CD4-positive, alpha-beta T cell (primary cell): ENCODE measurements around the gene MNT. TPM values are rescaled to one million over a fixed set of nuclear protein-coding genes. Genes with fewer than 3 reads are reported as not detected.

ENCODE experiments used
- ATAC-seq: fragments of 200-7000 bp; cut with Tn5 transposase; one replicate; pipeline ENCODE4 v1.10.0; 2022; ENCODE audit warnings: mild to moderate bottlenecking; ENCODE audit not compliant: poor library complexity
- CTCF ChIA-PET: fragments of 350-600 bp; sonication (Branson Sonifier 250); formaldehyde crosslinking; loops from one replicate; lab custom pipeline; 2021; ENCODE audit warnings: antibody characterized with exemption, inconsistent platforms; lab: Charles Lee
- POLR2A ChIA-PET: fragments of 350-600 bp; sonication (Branson Sonifier 250); formaldehyde crosslinking; loops from one replicate; lab custom pipeline; 2021; ENCODE audit warnings: antibody characterized with exemption, inconsistent platforms; lab: Charles Lee
- DNase-seq, 14 experiments: peaks; one replicate each; pipeline ENCODE4 v3.0.0-alpha.2; 2013 to 2020; ENCODE audit warnings: mixed read lengths in 2 of 14
- H3K27ac ChIP-seq, 2 donors: one replicate each; pipeline versions ENCODE4 v1.5.1 to v1.7.0; 2013; ENCODE audit warnings: low read length in 2 of 2, low read depth in 1 of 2, mild to moderate bottlenecking in 1 of 2
- H3K27me3 ChIP-seq, 2 experiments: 1 replicate in 1 of 2; 2 replicates in 1 of 2; pipeline versions ENCODE4 v1.6.1 to v1.7.0; 2013; ENCODE audit warnings: low read length in 2 of 2, control low read depth in 1 of 2, mild to moderate bottlenecking in 1 of 2, moderate library complexity in 1 of 2; ENCODE audit not compliant: insufficient read depth in 2 of 2, control insufficient read depth in 1 of 2
- H3K36me3 ChIP-seq: one replicate; pipeline ENCODE4 v1.6.1; 2013; ENCODE audit warnings: low read length, control low read depth; ENCODE audit not compliant: insufficient read depth
- H3K4me1 ChIP-seq: one replicate; pipeline ENCODE4 v1.6.1; 2013; ENCODE audit warnings: low read length, control low read depth; ENCODE audit not compliant: insufficient read depth
- H3K4me3 ChIP-seq: one replicate; pipeline ENCODE4 v1.5.1; 2013; ENCODE audit warnings: mild to moderate bottlenecking, low read length, moderate library complexity
- H3K9me3 ChIP-seq, 2 experiments: 1 replicate in 1 of 2; 2 replicates in 1 of 2; pipeline versions ENCODE4 v1.6.1 to v1.7.0; 2013; ENCODE audit warnings: low read length in 2 of 2, mild to moderate bottlenecking in 2 of 2, control low read depth in 1 of 2, moderate library complexity in 1 of 2; ENCODE audit not compliant: control insufficient read depth in 1 of 2, insufficient read depth in 1 of 2
- H3K27ac Mint-ChIP-seq: one replicate; pipeline ENCODE4 v1.8.0; 2020; ENCODE audit warnings: mixed read lengths
- H3K27me3 Mint-ChIP-seq: one replicate; pipeline ENCODE4 v1.8.0; 2021; ENCODE audit warnings: mixed read lengths
- H3K36me3 Mint-ChIP-seq: one replicate; pipeline ENCODE4 v1.8.0; 2021; ENCODE audit warnings: low read depth, mixed read lengths
- H3K4me1 Mint-ChIP-seq: one replicate; pipeline ENCODE4 v1.8.0; 2021; ENCODE audit warnings: low read depth, mixed read lengths
- H3K4me3 Mint-ChIP-seq: one replicate; pipeline ENCODE4 v1.8.0; 2020; ENCODE audit warnings: mild to moderate bottlenecking, mixed read lengths
- H3K9me3 Mint-ChIP-seq: one replicate; pipeline ENCODE4 v1.8.0; 2020; ENCODE audit warnings: mixed read lengths
- CTCF ChIP-seq: fragments of 200-600 bp; IDR thresholded peaks from one replicate; pipeline ENCODE4 v1.8.0; 2022; ENCODE audit warnings: antibody characterized with exemption, mild to moderate bottlenecking
- intact Hi-C, 2 experiments: fragments of 100-400 bp; cut with DNase I in 1 of 2; cut with micrococcal nuclease in 1 of 2; formaldehyde crosslinking; loops; one replicate each; pipeline versions ENCODE4 v1.15.1 to v1.9.0; 2023 to 2025; cut with DNase I, micrococcal nuclease
- total RNA-seq, 174 experiments: library from RNA in 2 of 174; stranded (reverse) in 2 of 174; gene quantifications; one replicate each; pipeline ENCODE4 v1.2.3 and lab custom pipeline; 2021 to 2026

The MNT gene
- total RNA-seq, 2 experiments from 2014 or later: 111 to 118 TPM

GRCh38 chr17:2406903-2407790 lies 6.3 kb upstream of the MNT start:
- Histone ChIP-seq H3K9me3 (no peaks in the 10 kb centered on the region), H3K4me1 (peaks cover 9% of the 10 kb centered on the region), H3K27ac (no peak overlapping the region), H3K27me3 (no peaks in the 10 kb centered on the region), H3K4me3 (no peak overlapping the region), H3K36me3 (no peaks in the 10 kb centered on the region)
- ChIA-PET POLR2A (interaction anchor here (0.6 to 1.2 kb wide), 2 partner anchors 9 to 28 kb away, joined by 3 to 6 read pairs; no protein-coding TSS in a partner anchor), CTCF (interaction anchor here (1.2 to 3.8 kb wide), 2 partner anchors 9 to 24 kb away, joined by 4 to 20 read pairs; no protein-coding TSS in a partner anchor)
- Mint-ChIP-seq H3K27ac (no peak overlapping the region), H3K4me3 (no peak overlapping the region), H3K9me3 (no peaks in the 10 kb centered on the region), H3K4me1 (peaks cover 11% of the 10 kb centered on the region), H3K27me3 (no peaks in the 10 kb centered on the region), H3K36me3 (peaks cover 17% of the 10 kb centered on the region)
- ATAC-seq (no peak), DNase-seq (no peak)
- no peak for TF ChIP-seq CTCF
- intact Hi-C loops: no loop called here

GRCh38 chr17:2406271-2406902 lies 5.5 kb upstream of the MNT start:
- ChIA-PET CTCF (interaction anchor here (0.8 to 3.8 kb wide), 2 partner anchors 10 to 23 kb away, joined by 3 to 20 read pairs; no protein-coding TSS in a partner anchor), POLR2A (interaction anchor here (1.2 kb wide), 1 partner anchor 10 kb away, joined by 6 read pairs; no protein-coding TSS in a partner anchor)
- no peaks in the 10 kb centered on the region for H3K9me3 Mint-ChIP-seq
- peaks cover 20% of the 10 kb centered on the region for H3K36me3 Mint-ChIP-seq
- no peak for TF ChIP-seq CTCF
- no peaks in the 10 kb centered on the region for H3K27me3 Mint-ChIP-seq
- Histone ChIP-seq H3K9me3 (no peaks in the 10 kb centered on the region), H3K27ac (no peak overlapping the region), H3K4me1 (peaks cover 14% of the 10 kb centered on the region), H3K27me3 (no peaks in the 10 kb centered on the region), H3K36me3 (no peaks in the 10 kb centered on the region), H3K4me3 (no peak overlapping the region)
- peaks cover 15% of the 10 kb centered on the region for H3K4me1 Mint-ChIP-seq
- ATAC-seq (no peak), DNase-seq (no peak)
- H3K4me3 Mint-ChIP-seq: no peak overlapping the region
- H3K27ac Mint-ChIP-seq: no peak overlapping the region
- intact Hi-C loops: no loop called here

- no peaks in the 10 kb centered on the region for H3K36me3 ChIP-seq
- no peaks in the 10 kb centered on the region for H3K9me3 ChIP-seq
- peaks cover 17% of the 10 kb centered on the region for H3K4me1 ChIP-seq
- no peak for DNase-seq
- H3K27ac Mint-ChIP-seq: no peak overlapping the region
- ChIA-PET CTCF (interaction anchor here (0.8 to 7.8 kb wide), 3 partner anchors 11 to 23 kb away, joined by 5 to 52 read pairs (median 20); no protein-coding TSS in a partner anchor), POLR2A (interaction anchor here (1.6 to 6.5 kb wide), 2 partner anchors 13 to 23 kb away, joined by 6 to 69 read pairs; no protein-coding TSS in a partner anchor)
- H3K27me3 Mint-ChIP-seq: no peaks in the 10 kb centered on the region
- H3K4me3 Mint-ChIP-seq: no peak overlapping the region
- no peaks in the 10 kb centered on the region for H3K27me3 ChIP-seq
- no peak overlapping the region for H3K4me3 ChIP-seq
- intact Hi-C loops: no loop called here
- H3K4me1 Mint-ChIP-seq: peaks cover 17% of the 10 kb centered on the region
- no peak for TF ChIP-seq CTCF
- H3K9me3 Mint-ChIP-seq: no peaks in the 10 kb centered on the region
- ATAC-seq: no peak
- peaks cover 21% of the 10 kb centered on the region for H3K36me3 Mint-ChIP-seq
- no peak overlapping the region for H3K27ac ChIP-seq
Measured at GRCh38 chr17:2405247-2405926, 4.5 kb upstream of the MNT start.
